Activated naive CD8-positive, alpha-beta T cell treated with anti-CD3 and anti-CD28 coated beads, Interleukin-2, amount 10 ng/mL, durations not matched to agents 7 days and 5 days (primary cell): ENCODE results near the gene BCAN. TPM values are rescaled to one million over a fixed set of nuclear protein-coding genes. Genes with fewer than 3 reads are reported as not detected.
"Not testable (repeated sequence)": the region's sequence is repeated elsewhere in the genome, so short reads cannot be mapped to it uniquely, and the experiment has no call there.

ENCODE experiments used
- ATAC-seq: fragments of 150-1000 bp; cut with Tn5 transposase; one replicate; pipeline ENCODE4 v1.10.0; 2021; ENCODE audit warnings: low read depth, moderate library complexity
- POLR2A ChIA-PET: fragments of 350-600 bp; sonication (Branson Sonifier 250); formaldehyde crosslinking; loops from one replicate; lab custom pipeline; 2021; ENCODE audit warnings: antibody characterized with exemption; lab: Charles Lee
- DNase-seq: peaks from one replicate; pipeline ENCODE4 v3.0.0; 2021
- H3K27ac Mint-ChIP-seq: one replicate; pipeline ENCODE4 v1.8.0; 2022; ENCODE audit warnings: mild to moderate bottlenecking, mixed read lengths
- H3K27me3 Mint-ChIP-seq: one replicate; pipeline ENCODE4 v1.8.0; 2022; ENCODE audit warnings: mild to moderate bottlenecking, moderate library complexity, mixed read lengths
- H3K36me3 Mint-ChIP-seq: one replicate; pipeline ENCODE4 v1.8.0; 2021; ENCODE audit warnings: mild to moderate bottlenecking, mixed read lengths
- H3K4me1 Mint-ChIP-seq: one replicate; pipeline ENCODE4 v1.8.0; 2021; ENCODE audit warnings: mixed read lengths
- H3K4me3 Mint-ChIP-seq: one replicate; pipeline ENCODE4 v1.8.0; 2022; ENCODE audit warnings: mild to moderate bottlenecking, moderate library complexity, mixed read lengths
- H3K9me3 Mint-ChIP-seq: one replicate; pipeline ENCODE4 v1.8.0; 2021; ENCODE audit warnings: mixed read lengths
- total RNA-seq, 2 experiments: library from RNA; stranded (reverse); gene quantifications; one replicate each; pipeline ENCODE4 v1.2.3, GENCODE V29; 2021

Gene BCAN
- total RNA-seq, 2 experiments from 2014 or later: not detected

DNA sequence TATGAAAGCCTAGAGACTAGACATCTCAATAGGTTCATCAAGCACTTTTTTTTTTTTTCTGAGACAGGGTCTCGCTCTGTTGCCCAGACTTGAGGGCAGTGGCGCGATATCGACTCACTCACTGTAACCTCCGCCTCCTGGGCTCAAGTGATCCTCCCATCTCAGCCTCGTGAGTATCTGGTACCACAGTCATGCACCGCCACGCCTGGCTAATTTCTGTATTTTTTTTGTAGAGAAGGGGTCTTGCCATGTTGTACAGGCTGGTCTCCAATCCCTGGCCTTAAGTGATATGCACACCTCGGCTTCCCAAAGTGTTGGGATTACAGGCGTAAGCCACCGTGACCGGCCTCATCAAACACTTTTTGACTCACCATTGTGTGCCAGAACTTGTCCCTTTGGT lies 40.0 kb upstream of the BCAN start:
- POLR2A ChIA-PET: interaction anchor here (0.6 to 4.1 kb wide), 8 partner anchors 10 to 549 kb away, joined by 3 to 30 read pairs (median 5); partner anchors contain the start of genes MEF2D and NAXE
- H3K27ac Mint-ChIP-seq: peak overlapping the region; percentile 96
- H3K4me1 Mint-ChIP-seq: peaks cover 29% of the 10 kb centered on the region
- H3K9me3 Mint-ChIP-seq: no peaks in the 10 kb centered on the region
- peaks cover 11% of the 10 kb centered on the region for H3K36me3 Mint-ChIP-seq
- H3K4me3 Mint-ChIP-seq: peak overlapping the region; percentile 99
- DNase-seq (no peak), ATAC-seq (no peak)
- no peaks in the 10 kb centered on the region for H3K27me3 Mint-ChIP-seq

- H3K9me3 Mint-ChIP-seq: no peaks in the 10 kb centered on the region
- DNase-seq (peak; percentile 18), ATAC-seq (no peak)
- H3K4me1 Mint-ChIP-seq: peaks cover 30% of the 10 kb centered on the region
- peak overlapping the region; percentile 50 for H3K4me3 Mint-ChIP-seq
- H3K27ac Mint-ChIP-seq: no peak overlapping the region
- H3K36me3 Mint-ChIP-seq: peaks cover 9% of the 10 kb centered on the region
- H3K27me3 Mint-ChIP-seq: no peaks in the 10 kb centered on the region
- POLR2A ChIA-PET: interaction anchor here (0.7 to 4.1 kb wide), 4 partner anchors 11 to 145 kb away, joined by 3 to 30 read pairs (median 12); partner anchors contain the start of genes MEF2D and NAXE
Measured at GRCh38 chr1:156602557-156602993, 39.3 kb upstream of the BCAN start.

DNA sequence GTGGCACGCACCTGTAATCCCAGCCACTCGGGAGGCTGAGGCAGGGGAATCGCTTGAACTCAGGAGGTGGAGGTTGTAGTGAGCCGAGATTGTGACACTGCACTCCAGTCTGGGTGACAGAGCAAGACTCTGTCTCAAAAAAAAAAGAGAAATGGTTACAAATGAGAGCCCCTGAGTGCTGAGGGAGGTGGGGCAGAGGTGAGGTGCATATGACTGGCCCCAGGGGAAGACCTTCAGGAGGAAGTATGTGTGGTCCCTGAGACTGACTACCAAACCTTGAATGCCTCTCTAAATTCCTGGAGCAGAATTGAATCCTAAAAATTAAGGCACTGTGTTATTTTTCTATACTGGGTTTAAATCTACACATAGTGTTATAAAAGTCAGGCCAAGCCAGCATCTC lies 34.6 kb upstream of the BCAN start:
- POLR2A ChIA-PET, ATAC-seq, H3K9me3 Mint-ChIP-seq, H3K4me3 Mint-ChIP-seq, H3K27ac Mint-ChIP-seq, H3K36me3 Mint-ChIP-seq, H3K4me1 Mint-ChIP-seq: not testable (repeated sequence)
- H3K27me3 Mint-ChIP-seq: peaks cover 11% of the 10 kb centered on the region
- peak; percentile 10 for DNase-seq

DNA sequence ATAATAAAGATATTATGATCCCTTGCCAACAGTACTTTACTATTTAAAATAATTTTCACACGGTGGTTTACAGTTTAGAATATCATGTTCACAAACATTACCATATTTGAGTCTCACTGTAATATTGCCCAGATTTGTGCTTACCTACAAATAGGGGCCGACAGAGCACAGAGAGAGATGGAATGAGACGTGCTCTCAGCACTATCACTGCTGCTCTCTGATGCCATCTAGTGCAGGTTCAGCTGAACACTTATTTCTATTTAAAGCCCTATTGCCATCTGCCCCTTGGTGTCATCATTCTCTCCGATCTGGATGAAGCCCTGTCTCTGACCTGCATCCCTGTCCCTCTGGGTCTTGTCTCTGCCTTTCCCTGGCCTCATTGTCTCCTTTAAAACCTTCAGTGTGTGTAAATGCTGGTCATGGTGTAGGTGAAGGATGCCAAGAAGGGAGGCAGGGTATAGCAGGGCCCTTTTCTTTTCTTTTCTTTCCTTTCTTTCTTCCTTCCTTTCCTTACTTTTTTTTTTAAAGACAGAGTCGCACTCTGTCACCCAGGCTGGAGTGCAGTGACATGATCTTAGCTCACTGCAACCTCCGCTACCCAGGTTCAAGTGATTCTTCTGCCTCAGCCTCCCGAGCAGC lies 33.8 kb upstream of the BCAN start:
- Mint-ChIP-seq H3K4me3 (no peak overlapping the region), H3K27ac (peak overlapping the region; percentile 9), H3K4me1 (peaks cover 6% of the 10 kb centered on the region), H3K27me3 (peaks cover 18% of the 10 kb centered on the region), H3K36me3 (no peaks in the 10 kb centered on the region), H3K9me3 (no peaks in the 10 kb centered on the region)
- ATAC-seq (peak; percentile 93), DNase-seq (peak; percentile 45)
- POLR2A ChIA-PET: interaction anchor here (1.1 to 1.8 kb wide), 2 partner anchors 17 to 22 kb away, joined by 3 to 8 read pairs; partner anchors contain the start of gene NAXE

GRCh38 chr1:156608981-156609380 lies 32.9 kb upstream of the BCAN start:
- peaks cover 6% of the 10 kb centered on the region for H3K4me1 Mint-ChIP-seq
- H3K36me3 Mint-ChIP-seq: no peaks in the 10 kb centered on the region
- peak; percentile 74 for ATAC-seq
- H3K27me3 Mint-ChIP-seq: peaks cover 22% of the 10 kb centered on the region
- no peak overlapping the region for H3K27ac Mint-ChIP-seq
- H3K9me3 Mint-ChIP-seq: no peaks in the 10 kb centered on the region
- no peak overlapping the region for H3K4me3 Mint-ChIP-seq
- DNase-seq: peak; percentile 59
- POLR2A ChIA-PET: interaction anchor here (0.5 to 1.8 kb wide), 3 partner anchors 9 to 23 kb away, joined by 3 to 8 read pairs (median 3); partner anchors contain the start of gene NAXE

GRCh38 chr1:156610072-156610471 lies 31.8 kb upstream of the BCAN start:
- POLR2A ChIA-PET, H3K27ac Mint-ChIP-seq, H3K4me1 Mint-ChIP-seq, H3K4me3 Mint-ChIP-seq, H3K9me3 Mint-ChIP-seq, H3K36me3 Mint-ChIP-seq, ATAC-seq, DNase-seq: not testable (repeated sequence)
- H3K27me3 Mint-ChIP-seq: peaks cover 32% of the 10 kb centered on the region

DNA sequence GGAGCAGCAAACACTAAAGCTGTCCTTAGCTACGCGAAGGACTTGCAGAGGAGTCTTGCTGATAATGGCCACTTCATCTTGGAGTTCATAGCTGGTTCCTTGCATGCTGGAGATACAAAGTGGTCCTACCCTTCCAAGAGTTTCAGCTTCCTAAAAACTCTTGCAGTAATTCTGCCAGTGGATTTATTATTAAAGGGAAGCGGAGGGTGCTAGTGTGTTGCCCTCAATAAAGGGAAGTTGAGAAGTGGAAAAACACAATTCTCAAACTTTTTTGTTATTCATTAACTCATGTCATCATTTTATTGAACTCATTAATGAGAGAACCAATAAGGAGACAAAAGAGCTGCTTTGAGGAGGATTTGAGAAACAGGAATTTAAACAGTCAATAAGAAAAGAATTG lies 29.3 kb upstream of the BCAN start:
- no peak overlapping the region for H3K4me3 Mint-ChIP-seq
- peaks cover 7% of the 10 kb centered on the region for H3K4me1 Mint-ChIP-seq
- DNase-seq (no peak), ATAC-seq (no peak)
- POLR2A ChIA-PET: no interaction called here
- H3K36me3 Mint-ChIP-seq: no peaks in the 10 kb centered on the region
- H3K27me3 Mint-ChIP-seq: peaks cover 53% of the 10 kb centered on the region
- H3K9me3 Mint-ChIP-seq: no peaks in the 10 kb centered on the region
- H3K27ac Mint-ChIP-seq: no peak overlapping the region

DNA sequence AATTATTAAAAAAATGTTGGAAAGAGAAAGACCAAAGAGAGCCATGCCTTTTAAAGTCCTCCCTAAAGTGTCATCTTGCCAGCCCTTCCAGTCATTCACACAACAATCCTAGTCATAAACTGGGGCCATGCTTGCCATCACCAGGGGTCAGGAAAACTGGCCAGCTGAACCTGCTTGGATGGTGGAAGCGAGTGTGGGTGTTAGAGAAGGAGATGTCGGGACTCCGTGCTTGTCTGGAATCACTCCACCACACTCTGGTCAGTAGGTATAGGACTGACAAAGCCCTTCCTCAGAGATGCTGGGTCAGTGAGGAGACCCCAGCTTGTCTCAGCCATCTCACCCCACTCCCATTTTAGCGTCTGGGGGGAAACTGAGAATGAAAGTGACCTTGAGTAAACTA lies 26.0 kb upstream of the BCAN start:
- H3K4me1 Mint-ChIP-seq: peaks cover 7% of the 10 kb centered on the region
- H3K4me3 Mint-ChIP-seq: no peak overlapping the region
- peaks cover 76% of the 10 kb centered on the region for H3K27me3 Mint-ChIP-seq
- POLR2A ChIA-PET: no interaction called here
- H3K36me3 Mint-ChIP-seq: no peaks in the 10 kb centered on the region
- H3K9me3 Mint-ChIP-seq: no peaks in the 10 kb centered on the region
- H3K27ac Mint-ChIP-seq: no peak overlapping the region
- ATAC-seq: no peak
- DNase-seq: no peak

GRCh38 chr1:156616463-156616862 lies 25.5 kb upstream of the BCAN start:
- POLR2A ChIA-PET: no interaction called here
- peaks cover 77% of the 10 kb centered on the region for H3K27me3 Mint-ChIP-seq

GRCh38 chr1:156618853-156619581 lies 22.9 kb upstream of the BCAN start, which contains the start of gene HAPLN2:
HAPLN2 (plus strand) TSS chr1:156619415; CDS start chr1:156623491, 4,076 bp downstream.
- Mint-ChIP-seq H3K27me3 (peaks cover 79% of the 10 kb centered on the region), H3K9me3 (no peaks in the 10 kb centered on the region), H3K4me3 (no peak within 1 kb of the TSS), H3K27ac (no peak within 1 kb of the TSS), H3K4me1 (peaks cover 7% of the 10 kb centered on the region), H3K36me3 (no peaks in the 10 kb centered on the region)
- DNase-seq: no peak
- ATAC-seq: no peak
- POLR2A ChIA-PET: no interaction called here

More at GRCh38 chr1:156616463-156616862, 25.5 kb upstream of the BCAN start:
- DNase-seq (no peak), ATAC-seq (no peak)
- Mint-ChIP-seq H3K4me1 (peaks cover 7% of the 10 kb centered on the region), H3K27ac (no peak overlapping the region), H3K9me3 (no peaks in the 10 kb centered on the region), H3K36me3 (no peaks in the 10 kb centered on the region), H3K4me3 (no peak overlapping the region)

DNA sequence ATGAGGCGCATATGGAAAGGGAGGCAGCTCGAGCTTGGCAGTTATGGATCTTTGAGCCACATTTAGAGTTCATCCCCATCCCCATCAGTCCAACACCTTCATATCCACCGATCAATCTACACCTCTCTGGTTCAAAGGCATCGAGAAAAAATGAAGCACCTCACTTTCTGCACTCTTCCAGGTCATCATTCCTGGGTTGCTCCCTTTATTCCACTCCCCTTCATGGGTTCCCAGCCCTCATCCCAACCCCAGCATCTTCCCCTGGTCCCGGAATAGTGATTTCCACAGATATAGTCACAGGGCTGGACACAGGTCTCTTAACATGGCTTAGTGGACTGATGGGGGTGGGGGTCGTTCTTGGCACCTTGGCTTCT lies 22.3 kb upstream of the BCAN start:
- DNase-seq (no peak), ATAC-seq (no peak)
- H3K27ac Mint-ChIP-seq: no peak overlapping the region
- no peak overlapping the region for H3K4me3 Mint-ChIP-seq
- H3K4me1 Mint-ChIP-seq: peaks cover 7% of the 10 kb centered on the region
- peaks cover 77% of the 10 kb centered on the region for H3K27me3 Mint-ChIP-seq
- H3K9me3 Mint-ChIP-seq: no peaks in the 10 kb centered on the region
- no peaks in the 10 kb centered on the region for H3K36me3 Mint-ChIP-seq
- POLR2A ChIA-PET: no interaction called here

- POLR2A ChIA-PET: interaction anchor here (0.6 to 2.0 kb wide), 2 partner anchors 28 to 50 kb away, joined by 3 to 4 read pairs; no protein-coding TSS in a partner anchor
- Mint-ChIP-seq H3K27me3 (peaks cover 72% of the 10 kb centered on the region), H3K27ac (no peak overlapping the region), H3K4me1 (peaks cover 9% of the 10 kb centered on the region), H3K9me3 (no peaks in the 10 kb centered on the region), H3K36me3 (no peaks in the 10 kb centered on the region), H3K4me3 (no peak overlapping the region)
- DNase-seq (no peak), ATAC-seq (no peak)
Measured at GRCh38 chr1:156622581-156623297, 19.2 kb upstream of the BCAN start.
